ENCODE measurements around the gene WDPCP.

DNA sequence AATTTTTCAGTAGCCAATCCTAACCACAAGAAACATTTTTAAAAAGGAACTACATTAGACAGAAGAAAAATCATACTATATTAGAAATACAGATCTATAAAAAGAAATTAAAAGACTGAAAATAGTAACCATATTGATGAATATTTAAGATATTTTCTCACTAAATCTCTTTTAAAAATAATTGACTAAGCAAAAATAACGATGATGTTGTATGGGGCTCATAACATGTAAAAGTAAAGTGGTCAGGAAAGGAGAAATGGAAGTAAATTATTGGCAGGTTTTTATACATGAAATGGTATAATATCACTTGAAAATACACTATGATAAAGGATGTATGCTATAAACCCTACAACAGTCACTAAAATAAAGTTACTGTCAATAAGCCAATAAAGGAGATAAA, 5.4 kb downstream of the WDPCP start:
- TF ChIP-seq, protein P1, sequence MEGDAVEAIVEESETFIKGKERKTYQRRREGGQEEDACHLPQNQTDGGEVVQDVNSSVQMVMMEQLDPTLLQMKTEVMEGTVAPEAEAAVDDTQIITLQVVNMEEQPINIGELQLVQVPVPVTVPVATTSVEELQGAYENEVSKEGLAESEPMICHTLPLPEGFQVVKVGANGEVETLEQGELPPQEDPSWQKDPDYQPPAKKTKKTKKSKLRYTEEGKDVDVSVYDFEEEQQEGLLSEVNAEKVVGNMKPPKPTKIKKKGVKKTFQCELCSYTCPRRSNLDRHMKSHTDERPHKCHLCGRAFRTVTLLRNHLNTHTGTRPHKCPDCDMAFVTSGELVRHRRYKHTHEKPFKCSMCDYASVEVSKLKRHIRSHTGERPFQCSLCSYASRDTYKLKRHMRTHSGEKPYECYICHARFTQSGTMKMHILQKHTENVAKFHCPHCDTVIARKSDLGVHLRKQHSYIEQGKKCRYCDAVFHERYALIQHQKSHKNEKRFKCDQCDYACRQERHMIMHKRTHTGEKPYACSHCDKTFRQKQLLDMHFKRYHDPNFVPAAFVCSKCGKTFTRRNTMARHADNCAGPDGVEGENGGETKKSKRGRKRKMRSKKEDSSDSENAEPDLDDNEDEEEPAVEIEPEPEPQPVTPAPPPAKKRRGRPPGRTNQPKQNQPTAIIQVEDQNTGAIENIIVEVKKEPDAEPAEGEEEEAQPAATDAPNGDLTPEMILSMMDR (conservative IDR thresholded peaks at IDR 0.05; ENCODE audit: low read depth in 2 of 2): no peak
- TF ChIP-seq POLR2AphosphoS5 (IDR thresholded peaks at IDR 0.05; ENCODE audit: low read depth): no peak
- TF ChIP-seq EZH2 (IDR thresholded peaks at IDR 0.05; ENCODE audit: low read depth, unreplicated experiment): no peak
- TF ChIP-seq, protein P2, sequence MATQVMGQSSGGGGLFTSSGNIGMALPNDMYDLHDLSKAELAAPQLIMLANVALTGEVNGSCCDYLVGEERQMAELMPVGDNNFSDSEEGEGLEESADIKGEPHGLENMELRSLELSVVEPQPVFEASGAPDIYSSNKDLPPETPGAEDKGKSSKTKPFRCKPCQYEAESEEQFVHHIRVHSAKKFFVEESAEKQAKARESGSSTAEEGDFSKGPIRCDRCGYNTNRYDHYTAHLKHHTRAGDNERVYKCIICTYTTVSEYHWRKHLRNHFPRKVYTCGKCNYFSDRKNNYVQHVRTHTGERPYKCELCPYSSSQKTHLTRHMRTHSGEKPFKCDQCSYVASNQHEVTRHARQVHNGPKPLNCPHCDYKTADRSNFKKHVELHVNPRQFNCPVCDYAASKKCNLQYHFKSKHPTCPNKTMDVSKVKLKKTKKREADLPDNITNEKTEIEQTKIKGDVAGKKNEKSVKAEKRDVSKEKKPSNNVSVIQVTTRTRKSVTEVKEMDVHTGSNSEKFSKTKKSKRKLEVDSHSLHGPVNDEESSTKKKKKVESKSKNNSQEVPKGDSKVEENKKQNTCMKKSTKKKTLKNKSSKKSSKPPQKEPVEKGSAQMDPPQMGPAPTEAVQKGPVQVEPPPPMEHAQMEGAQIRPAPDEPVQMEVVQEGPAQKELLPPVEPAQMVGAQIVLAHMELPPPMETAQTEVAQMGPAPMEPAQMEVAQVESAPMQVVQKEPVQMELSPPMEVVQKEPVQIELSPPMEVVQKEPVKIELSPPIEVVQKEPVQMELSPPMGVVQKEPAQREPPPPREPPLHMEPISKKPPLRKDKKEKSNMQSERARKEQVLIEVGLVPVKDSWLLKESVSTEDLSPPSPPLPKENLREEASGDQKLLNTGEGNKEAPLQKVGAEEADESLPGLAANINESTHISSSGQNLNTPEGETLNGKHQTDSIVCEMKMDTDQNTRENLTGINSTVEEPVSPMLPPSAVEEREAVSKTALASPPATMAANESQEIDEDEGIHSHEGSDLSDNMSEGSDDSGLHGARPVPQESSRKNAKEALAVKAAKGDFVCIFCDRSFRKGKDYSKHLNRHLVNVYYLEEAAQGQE (IDR thresholded peaks at IDR 0.05; ENCODE audit: unreplicated experiment): no peak
- TF ChIP-seq ZNF114 (CRISPR knock-in tag; IDR thresholded peaks at IDR 0.05): no peak
- TF ChIP-seq EZH2phosphoT487 (IDR thresholded peaks at IDR 0.05; ENCODE audit: unreplicated experiment): no peak
- no peak for TF ChIP-seq CREB1 (CRISPR knock-in tag; IDR thresholded peaks at IDR 0.05; ENCODE audit: low read depth)
- TF ChIP-seq JUNB (IDR thresholded peaks at IDR 0.05; ENCODE audit: unreplicated experiment): no peak
